ENCODE measurements around the gene KLK4. TPM values are rescaled to one million over a fixed set of nuclear protein-coding genes. Genes with fewer than 3 reads are reported as not detected.
A peak's percentile ranks its signal among the peaks of the same experiment; 100 is the strongest.

The KLK4 gene
- total and polyA plus RNA-seq, 2 donors (not counting 3 experiments of a cell fraction or from before 2014, with no cell fraction given): not detected

DNA sequence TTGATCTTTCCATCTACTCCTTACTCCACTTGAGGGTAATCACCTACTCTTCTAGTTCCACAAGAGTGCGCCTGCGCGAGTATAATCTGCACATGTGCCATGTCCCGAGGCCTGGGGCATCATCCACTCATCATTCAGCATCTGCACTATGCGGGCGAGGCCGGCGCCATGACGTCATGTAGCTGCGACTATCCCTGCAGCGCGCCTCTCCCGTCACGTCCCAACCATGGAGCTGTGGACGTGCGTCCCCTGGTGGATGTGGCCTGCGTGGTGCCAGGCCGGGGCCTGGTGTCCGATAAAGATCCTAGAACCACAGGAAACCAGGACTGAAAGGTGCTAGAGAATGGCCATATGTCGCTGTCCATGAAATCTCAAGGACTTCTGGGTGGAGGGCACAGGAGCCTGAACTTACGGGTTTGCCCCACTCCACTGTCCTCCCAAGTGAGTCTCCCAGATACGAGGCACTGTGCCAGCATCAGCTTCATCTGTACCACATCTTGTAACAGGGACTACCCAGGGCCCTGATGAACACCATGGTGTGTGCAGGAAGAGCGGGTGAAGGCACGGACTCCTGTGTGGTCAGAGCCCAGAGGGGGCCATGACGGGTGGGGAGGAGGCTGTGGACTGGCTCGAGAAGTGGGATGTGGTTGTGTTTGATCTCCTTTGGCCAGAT is 40.6 kb downstream of the KLK4 start:
- TF ChIP-seq JUN (IDR thresholded peaks at IDR 0.05; ENCODE audit: borderline replicate concordance, insufficient read depth, insufficient read length, low read depth) (no peak), POLR2A (IDR thresholded peaks at IDR 0.05; ENCODE audit: low read depth, low read length) (no peak), FOS (IDR thresholded peaks at IDR 0.05; ENCODE audit: borderline replicate concordance, insufficient read depth, low read length) (no peak), POLR2AphosphoS5 (IDR thresholded peaks at IDR 0.05; ENCODE audit: insufficient read depth, low read depth, low read length) (no peak), EZH2 (IDR thresholded peaks at IDR 0.05; ENCODE audit: borderline replicate concordance, low read depth, low read length, severe bottlenecking) (no peak)
- TF ChIP-seq, protein P1, sequence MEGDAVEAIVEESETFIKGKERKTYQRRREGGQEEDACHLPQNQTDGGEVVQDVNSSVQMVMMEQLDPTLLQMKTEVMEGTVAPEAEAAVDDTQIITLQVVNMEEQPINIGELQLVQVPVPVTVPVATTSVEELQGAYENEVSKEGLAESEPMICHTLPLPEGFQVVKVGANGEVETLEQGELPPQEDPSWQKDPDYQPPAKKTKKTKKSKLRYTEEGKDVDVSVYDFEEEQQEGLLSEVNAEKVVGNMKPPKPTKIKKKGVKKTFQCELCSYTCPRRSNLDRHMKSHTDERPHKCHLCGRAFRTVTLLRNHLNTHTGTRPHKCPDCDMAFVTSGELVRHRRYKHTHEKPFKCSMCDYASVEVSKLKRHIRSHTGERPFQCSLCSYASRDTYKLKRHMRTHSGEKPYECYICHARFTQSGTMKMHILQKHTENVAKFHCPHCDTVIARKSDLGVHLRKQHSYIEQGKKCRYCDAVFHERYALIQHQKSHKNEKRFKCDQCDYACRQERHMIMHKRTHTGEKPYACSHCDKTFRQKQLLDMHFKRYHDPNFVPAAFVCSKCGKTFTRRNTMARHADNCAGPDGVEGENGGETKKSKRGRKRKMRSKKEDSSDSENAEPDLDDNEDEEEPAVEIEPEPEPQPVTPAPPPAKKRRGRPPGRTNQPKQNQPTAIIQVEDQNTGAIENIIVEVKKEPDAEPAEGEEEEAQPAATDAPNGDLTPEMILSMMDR (IDR thresholded peaks at IDR 0.05; ENCODE audit: extremely low read depth in 1 of 2, insufficient read depth in 1 of 2, low read depth in 1 of 2, low read length in 2 of 2): peak in 1 of 2 donors; percentile 12
- ChIA-PET POLR2A (interaction anchor here (0.5 kb wide), 1 partner anchor 18 kb away, joined by 3 read pairs; no protein-coding TSS in a partner anchor), CTCF (no interaction called here)
- no peak overlapping the region for H3K27ac ChIP-seq (ENCODE audit: insufficient read depth, low read depth, low read length)
- FAIRE-seq (no peak), DNase-seq (ENCODE audit: low read depth, low spot score) (no peak)
- H2AFZ ChIP-seq (ENCODE audit: low read depth, low read length): no peak overlapping the region
- no peaks in the 10 kb centered on the region for H3K27me3 ChIP-seq (ENCODE audit: control insufficient read depth in 2 of 2, insufficient read depth in 2 of 2, low read length in 2 of 2)
- H4K20me1 ChIP-seq (replicated peaks; ENCODE audit: control insufficient read depth, extremely low read depth, insufficient read depth, low read length): no peaks in the 10 kb centered on the region
- dilution Hi-C loops (cut with MboI; ENCODE audit: extremely low pct_ligation_motif_present, low sequenced_read_pairs): no loop called here
- H3K4me3 ChIP-seq (replicated peaks in 1 of 3; ENCODE audit: insufficient read depth in 1 of 3, low read depth in 1 of 3, low read length in 3 of 3): no peak overlapping the region
- no peak overlapping the region for H3K9ac ChIP-seq (replicated peaks; ENCODE audit: extremely low read depth, insufficient read depth, low read length)
- H3K4me2 ChIP-seq (ENCODE audit: insufficient read depth, low read length): no peak overlapping the region
- H3K36me3 ChIP-seq (ENCODE audit: control insufficient read depth in 2 of 2, extremely low read depth in 1 of 2, insufficient read depth in 2 of 2, low read length in 2 of 2): no peaks in the 10 kb centered on the region
- H3K79me2 ChIP-seq (ENCODE audit: control insufficient read depth, insufficient read depth, low read length): no peaks in the 10 kb centered on the region
- H3K9me3 ChIP-seq (replicated peaks; ENCODE audit: control insufficient read depth, insufficient read depth, low read length): no peaks in the 10 kb centered on the region
- H3K9me1 ChIP-seq (replicated peaks; ENCODE audit: control insufficient read depth, extremely low read depth, insufficient read depth, low read length): no peaks in the 10 kb centered on the region
- H3K4me1 ChIP-seq (ENCODE audit: control insufficient read depth, extremely low read depth, insufficient read depth, low read length): no peaks in the 10 kb centered on the region
- intact Hi-C loops (cut with micrococcal nuclease): no loop called here
- no TSS peak for BruUV-seq (replicated peaks)
